Prostate gland (tissue), 2 donors: ENCODE data around the gene TICAM1. TPM values are rescaled to one million over a fixed set of nuclear protein-coding genes. Genes with fewer than 3 reads are reported as not detected.
"Not testable (repeated sequence)": the region's sequence is repeated elsewhere in the genome, so short reads cannot be mapped to it uniquely, and the experiment has no call there.

ENCODE experiments used
- DNase-seq: peaks from one replicate; pipeline ENCODE4 v3.0.0-alpha.2; 2019; ENCODE audit warnings: low spot score
- H3K27ac ChIP-seq, 2 donors: fragments of 200-600 bp; sonication (generic); 2 replicates each; pipeline ENCODE4 v1.5.1; 2017 to 2019
- H3K27me3 ChIP-seq: fragments of 200-600 bp; sonication (generic); replicated peaks from 2 replicates; pipeline ENCODE4 v1.5.1; 2019; ENCODE audit not compliant: insufficient read depth
- H3K36me3 ChIP-seq, 2 donors: fragments of 200-600 bp; sonication (generic); 1 replicate in 1 of 2; 2 replicates in 1 of 2; pipeline versions ENCODE4 v1.5.1 to v1.8.1; 2017 to 2019
- H3K4me1 ChIP-seq: fragments of 200-600 bp; sonication (generic); replicated peaks from 2 replicates; pipeline ENCODE4 v1.5.1; 2019
- H3K4me3 ChIP-seq, 2 donors: fragments of 200-600 bp; sonication (generic); 2 replicates each; pipeline ENCODE4 v1.5.1; 2017 to 2019
- H3K9me3 ChIP-seq: fragments of 200-600 bp; sonication (generic); 2 replicates; pipeline ENCODE4 v1.5.1; 2017
- CTCF ChIP-seq, 4 experiments: fragments of 200-600 bp in 2 of 4; fragments of 450-650 bp in 2 of 4; sonication (generic) in 2 of 4; IDR thresholded peaks; 1 replicate in 3 of 4; 2 replicates in 1 of 4; pipeline ENCODE4 v1.5.1; 2016 to 2019; ENCODE audit warnings: antibody characterized with exemption in 4 of 4, mild to moderate bottlenecking in 2 of 4, moderate library complexity in 2 of 4
- POLR2A ChIP-seq: fragments of 450-650 bp; IDR thresholded peaks from one replicate; pipeline ENCODE4 v1.6.1; 2016; ENCODE audit warnings: antibody characterized with exemption, mild to moderate bottlenecking
- POLR2AphosphoS5 ChIP-seq: sonication (generic); formaldehyde crosslinking; IDR thresholded peaks from one replicate; pipeline ENCODE4 v1.6.1; 2017; ENCODE audit warnings: antibody characterized with exemption
- WGBS: methylation state at CpG from one replicate; pipeline ENCODE4 v1.1.5; 2018; 5-methylcytosine and 5-hydroxymethylcytosine counted together
- intact Hi-C: fragments of 100-400 bp; cut with DNase I; formaldehyde crosslinking; loops from one replicate; pipeline ENCODE4 v1.14.2; 2022
- total RNA-seq, 2 donors: library from RNA; depleted of rRNA; stranded (reverse); fragments of >200 nt; gene quantifications; one replicate each; pipeline ENCODE4 v1.1.0, GENCODE V29; 2016

The TICAM1 gene
- total RNA-seq, 2 donors from 2014 or later = 8.3 to 9.1 TPM

DNA sequence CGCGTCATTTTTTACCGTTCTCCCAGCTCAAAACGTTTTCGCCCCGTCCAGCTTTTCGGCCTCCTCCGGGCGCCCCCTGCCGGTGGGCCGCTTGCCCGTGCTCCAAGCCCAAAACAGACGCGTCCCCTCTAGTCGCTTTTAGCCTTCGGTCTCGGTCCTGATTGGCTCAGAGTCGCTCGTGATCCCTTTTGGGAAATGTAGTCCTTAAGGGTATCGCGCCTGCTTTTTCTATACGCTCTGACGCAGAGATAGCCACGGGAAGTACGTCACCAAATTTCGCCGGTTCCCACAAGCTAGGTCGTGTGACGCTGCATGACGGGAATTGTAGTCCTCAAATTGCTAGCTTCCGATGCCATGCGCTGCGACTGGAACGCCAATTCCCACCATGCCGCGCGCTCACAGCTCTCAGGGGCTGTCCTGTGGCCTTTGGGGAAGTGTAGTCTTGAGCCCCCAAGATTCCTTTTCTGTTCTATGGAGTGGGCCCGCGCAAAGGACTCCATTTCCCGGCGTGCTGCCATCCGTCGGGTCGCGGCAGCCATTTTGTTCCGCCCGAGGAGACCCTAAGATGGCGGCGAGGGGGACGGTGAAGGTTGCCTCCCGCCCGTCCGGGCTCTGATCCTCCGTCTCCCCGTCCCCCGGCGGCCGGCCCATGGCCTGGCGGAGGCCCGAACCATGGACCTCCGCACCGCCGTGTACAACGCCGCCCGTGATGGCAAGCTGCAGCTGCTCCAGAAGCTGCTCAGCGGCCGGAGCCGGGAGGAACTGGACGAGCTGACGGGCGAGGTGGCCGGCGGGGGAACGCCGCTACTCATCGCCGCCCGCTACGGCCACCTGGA, 40.1 kb downstream of the TICAM1 start, which contains the start of gene FEM1A:
FEM1A (plus strand) TSS at position 552 of the 836 bp plus-strand sequence; CDS start at position 673, 121 bp downstream.
- Histone ChIP-seq H3K4me1 (peaks cover 21% of the 10 kb centered on the region), H3K36me3 (peaks cover 0 to 7% of the 10 kb centered on the region in 2 donors), H3K9me3 (no peaks in the 10 kb centered on the region), H3K27ac (peak within 1 kb of the TSS; percentile 89 to 90), H3K27me3 (no peaks in the 10 kb centered on the region), H3K4me3 (peak within 1 kb of the TSS; percentile 92 to 94)
- WGBS = under 1% methylated on average over 60 of the region's 80 CpGs
- TF ChIP-seq POLR2AphosphoS5 (peak; percentile 97), POLR2A (peak; percentile 72), CTCF (IDR thresholded peaks at IDR 0.05) (peak; percentile 90 to 100 (median 98))
- peak; percentile 100 for DNase-seq
- intact Hi-C loops = loop anchor here (5.0 kb wide), 1 partner anchor 59 kb away; no protein-coding TSS in a partner anchor

- H3K4me3 ChIP-seq, H3K4me1 ChIP-seq, DNase-seq, H3K9me3 ChIP-seq, H3K27ac ChIP-seq, H3K36me3 ChIP-seq, H3K27me3 ChIP-seq, intact Hi-C loops: not testable (repeated sequence)
- WGBS = 88% methylated on average over 5 of the region's 6 CpGs
These were observed 45.0 kb downstream of the TICAM1 start for GRCh38 chr19:4786412-4787016.

GRCh38 chr19:4781801-4782200, 49.7 kb downstream of the TICAM1 start:
- Histone ChIP-seq H3K36me3 (no peaks in the 10 kb centered on the region), H3K27me3 (no peaks in the 10 kb centered on the region), H3K27ac (no peak overlapping the region), H3K4me1 (no peaks in the 10 kb centered on the region), H3K4me3 (no peak overlapping the region), H3K9me3 (no peaks in the 10 kb centered on the region)
- 53% methylated on average over 3 of the region's 3 CpGs for WGBS
- TF ChIP-seq CTCF (IDR thresholded peaks at IDR 0.05) (no peak), POLR2AphosphoS5 (no peak), POLR2A (no peak)
- DNase-seq = no peak
- intact Hi-C loops = no loop called here

- no peak for DNase-seq
- Histone ChIP-seq H3K4me3 (no peak overlapping the region), H3K9me3 (no peaks in the 10 kb centered on the region), H3K36me3 (no peaks in the 10 kb centered on the region), H3K4me1 (no peaks in the 10 kb centered on the region), H3K27ac (no peak overlapping the region), H3K27me3 (no peaks in the 10 kb centered on the region)
- intact Hi-C loops = no loop called here
- no peak for TF ChIP-seq POLR2A
- no peak for TF ChIP-seq POLR2AphosphoS5
- no peak for TF ChIP-seq CTCF (IDR thresholded peaks at IDR 0.05)
- WGBS = 72% methylated on average over 6 of the region's 6 CpGs
These were observed 50.7 kb downstream of the TICAM1 start for GRCh38 chr19:4780860-4781259.

GRCh38 chr19:4778124-4778523, 53.4 kb downstream of the TICAM1 start:
- not testable (repeated sequence) for H3K4me1 ChIP-seq, H3K36me3 ChIP-seq, H3K27me3 ChIP-seq, H3K4me3 ChIP-seq, H3K9me3 ChIP-seq, DNase-seq, H3K27ac ChIP-seq
- WGBS = 90% methylated on average over 5 of the region's 5 CpGs
- intact Hi-C loops = loop anchor here (5.0 kb wide), 1 partner anchor 41 kb away; no protein-coding TSS in a partner anchor
